Endodermal cell (in vitro differentiated cells): ENCODE results near the gene FAT2. TPM values are rescaled to one million over a fixed set of nuclear protein-coding genes. Genes with fewer than 3 reads are reported as not detected.

Experiments used
- DNase-seq: peaks from one replicate; pipeline ENCODE4 v3.0.0-alpha.2; 2017
- H3K27ac ChIP-seq: 2 replicates; pipeline ENCODE4 v1.5.1; 2013; ENCODE audit warnings: mild to moderate bottlenecking, low read depth, low read length, moderate library complexity
- H3K27me3 ChIP-seq: 2 replicates; pipeline ENCODE4 v1.6.1; 2013; ENCODE audit warnings: mild to moderate bottlenecking, low read length, moderate library complexity; ENCODE audit not compliant: insufficient read depth, control insufficient read depth, poor library complexity, severe bottlenecking
- H3K36me3 ChIP-seq: 2 replicates; pipeline ENCODE4 v1.7.0; 2013; ENCODE audit warnings: mild to moderate bottlenecking, low read length, moderate library complexity; ENCODE audit not compliant: control insufficient read depth, insufficient read depth
- H3K4me1 ChIP-seq: one replicate; pipeline ENCODE4 v1.7.0; 2013; ENCODE audit warnings: low read length; ENCODE audit not compliant: control insufficient read depth, insufficient read depth
- H3K4me3 ChIP-seq: 2 replicates; pipeline ENCODE4 v1.5.1; 2013; ENCODE audit warnings: mild to moderate bottlenecking, low read length, moderate library complexity
- H3K9ac ChIP-seq: 2 replicates; pipeline ENCODE4 v1.6.1; 2013; ENCODE audit warnings: mild to moderate bottlenecking, low read length, moderate library complexity; ENCODE audit not compliant: poor library complexity, severe bottlenecking; ENCODE audit errors: extremely low read depth
- H3K9me3 ChIP-seq: 2 replicates; pipeline ENCODE4 v1.6.1; 2013; ENCODE audit warnings: mild to moderate bottlenecking, low read length, moderate library complexity; ENCODE audit not compliant: control insufficient read depth
- H3K27ac Mint-ChIP-seq: 2 replicates; pipeline ENCODE4 v1.8.0; 2020; ENCODE audit warnings: mixed read lengths
- H3K27me3 Mint-ChIP-seq: 2 replicates; pipeline ENCODE4 v1.8.0; 2021; ENCODE audit warnings: mild to moderate bottlenecking, mixed read lengths; ENCODE audit not compliant: insufficient read depth
- H3K36me3 Mint-ChIP-seq: 2 replicates; pipeline ENCODE4 v1.8.0; 2020; ENCODE audit warnings: low read depth, mixed read lengths
- H3K4me1 Mint-ChIP-seq: 2 replicates; pipeline ENCODE4 v1.8.0; 2020; ENCODE audit warnings: mixed read lengths
- H3K4me3 Mint-ChIP-seq: 2 replicates; pipeline ENCODE4 v1.8.0; 2020; ENCODE audit warnings: mild to moderate bottlenecking, moderate library complexity, mixed read lengths
- H3K9me3 Mint-ChIP-seq: 2 replicates; pipeline ENCODE4 v1.8.0; 2020; ENCODE audit warnings: mild to moderate bottlenecking, mixed read lengths
- CTCF ChIP-seq: fragments of 200-600 bp; sonication (generic); conservative IDR thresholded peaks from 2 replicates; pipeline ENCODE4 v1.5.0; 2021; ENCODE audit warnings: antibody characterized with exemption, mild to moderate bottlenecking
- WGBS, 2 experiments: methylation state at CpG; one replicate each; pipeline versions ENCODE4 v1.1.5 to v1.1.7; 2013; ENCODE audit warnings: missing lambda C conversion rate in 2 of 2, mixed read lengths in 1 of 2; ENCODE audit not compliant: insufficient coverage in 1 of 2, insufficient read length in 1 of 2; 5-methylcytosine and 5-hydroxymethylcytosine counted together
- total RNA-seq, 2 donors: library from RNA; stranded (reverse); fragmentation: NEBNext Ultra II Directional in 1 of 2; extraction: Animal tissue kit (Norgen Biotek cat#: 25700) in 1 of 2; gene quantifications; 2 replicates in 1 of 2; 3 replicates in 1 of 2; pipeline ENCODE4 v1.2.1, GENCODE V29; 2021

FAT2 gene
- total RNA-seq, 2 donors from 2014 or later = 0.18 TPM; not detected in 1

- Histone ChIP-seq H3K9me3 (no peaks in the 10 kb centered on the region), H3K27ac (no peak overlapping the region), H3K27me3 (no peaks in the 10 kb centered on the region), H3K36me3 (no peaks in the 10 kb centered on the region), H3K9ac (no peak overlapping the region), H3K4me3 (no peak overlapping the region), H3K4me1 (no peaks in the 10 kb centered on the region)
- WGBS, 2 experiments = 86 to 100% methylated on average over 2 of the region's 2 CpGs
- DNase-seq = no peak
- Mint-ChIP-seq H3K27ac (no peak overlapping the region), H3K27me3 (peaks cover 5% of the 10 kb centered on the region), H3K36me3 (no peaks in the 10 kb centered on the region), H3K4me3 (no peak overlapping the region), H3K9me3 (no peaks in the 10 kb centered on the region), H3K4me1 (no peaks in the 10 kb centered on the region)
- no peak for TF ChIP-seq CTCF
These were observed 41.0 kb downstream of the FAT2 start for GRCh38 chr5:151550146-151550545.

GRCh38 chr5:151549713-151550112 lies 41.4 kb downstream of the FAT2 start:
- H3K36me3 ChIP-seq = no peaks in the 10 kb centered on the region
- no peak overlapping the region for H3K9ac ChIP-seq
- no peak overlapping the region for H3K4me3 Mint-ChIP-seq
- H3K27ac Mint-ChIP-seq = no peak overlapping the region
- no peaks in the 10 kb centered on the region for H3K36me3 Mint-ChIP-seq
- no peaks in the 10 kb centered on the region for H3K4me1 Mint-ChIP-seq
- H3K9me3 Mint-ChIP-seq = no peaks in the 10 kb centered on the region
- peaks cover 8% of the 10 kb centered on the region for H3K27me3 Mint-ChIP-seq
- no peak for TF ChIP-seq CTCF
- no peaks in the 10 kb centered on the region for H3K27me3 ChIP-seq
- H3K9me3 ChIP-seq = no peaks in the 10 kb centered on the region
- no peaks in the 10 kb centered on the region for H3K4me1 ChIP-seq
- DNase-seq = no peak
- H3K4me3 ChIP-seq = no peak overlapping the region
- H3K27ac ChIP-seq = no peak overlapping the region
- 90% methylated on average over 2 of the region's 2 CpGs for WGBS, 2 experiments

- no peak overlapping the region for H3K27ac Mint-ChIP-seq
- no peak overlapping the region for H3K27ac ChIP-seq
- no peak overlapping the region for H3K9ac ChIP-seq
- H3K4me3 Mint-ChIP-seq = no peak overlapping the region
- peaks cover 10% of the 10 kb centered on the region for H3K27me3 Mint-ChIP-seq
- H3K4me1 Mint-ChIP-seq = no peaks in the 10 kb centered on the region
- no peak overlapping the region for H3K4me3 ChIP-seq
- H3K36me3 Mint-ChIP-seq = no peaks in the 10 kb centered on the region
- no peaks in the 10 kb centered on the region for H3K9me3 Mint-ChIP-seq
- H3K4me1 ChIP-seq = no peaks in the 10 kb centered on the region
- no peaks in the 10 kb centered on the region for H3K36me3 ChIP-seq
- WGBS, 2 experiments = 73 to 89% methylated on average over 1 to 3 of the region's 4 CpGs
- no peaks in the 10 kb centered on the region for H3K9me3 ChIP-seq
- H3K27me3 ChIP-seq = no peaks in the 10 kb centered on the region
- no peak for TF ChIP-seq CTCF
- DNase-seq = no peak
These were observed 43.8 kb downstream of the FAT2 start for GRCh38 chr5:151547364-151547763.
